Measurements from ENCODE around the gene MIDN. TPM values are rescaled to one million over a fixed set of nuclear protein-coding genes. Genes with fewer than 3 reads are reported as not detected.

The MIDN gene
- total RNA-seq, 3 donors from 2014 or later: 13.8 to 28.5 (median 22.4) TPM

GRCh38 chr19:1294688-1295087 lies 46.3 kb downstream of the MIDN start:
- intact Hi-C loops (cut with DNase I; ENCODE audit: low total_unique reads): no loop called here
- Histone ChIP-seq H3K9me3 (no peaks in the 10 kb centered on the region), H3K27me3 (peaks cover 33 to 70% of the 10 kb centered on the region in 2 donors), H3K27ac (no peak overlapping the region), H3K36me3 (no peaks in the 10 kb centered on the region), H3K4me3 (no peak overlapping the region), H3K4me1 (peaks cover 0 to 6% of the 10 kb centered on the region in 2 donors)
- TF ChIP-seq POLR2AphosphoS5 (IDR thresholded peaks at IDR 0.05) (no peak), POLR2A (IDR thresholded peaks at IDR 0.05) (no peak), CTCF (IDR thresholded peaks at IDR 0.05) (no peak)
- no peak for DNase-seq (ENCODE audit: low spot score in 2 of 2)

GRCh38 chr19:1295169-1296012 lies 47.0 kb downstream of the MIDN start:
- H3K4me3 ChIP-seq: peak overlapping the region in 2 of 3 donors; percentile 23 to 55
- no peak for TF ChIP-seq CTCF (IDR thresholded peaks at IDR 0.05)
- TF ChIP-seq POLR2A (IDR thresholded peaks at IDR 0.05): no peak
- no peak for TF ChIP-seq POLR2AphosphoS5 (IDR thresholded peaks at IDR 0.05)
- peaks cover 0 to 6% of the 10 kb centered on the region in 2 donors for H3K4me1 ChIP-seq
- no peak overlapping the region for H3K27ac ChIP-seq
- no peaks in the 10 kb centered on the region for H3K9me3 ChIP-seq
- H3K27me3 ChIP-seq: peaks cover 30 to 67% of the 10 kb centered on the region in 2 donors
- intact Hi-C loops (cut with DNase I; ENCODE audit: low total_unique reads): no loop called here
- H3K36me3 ChIP-seq: no peaks in the 10 kb centered on the region
- no peak for DNase-seq (ENCODE audit: low spot score in 2 of 2)

GRCh38 chr19:1296078-1296477 lies 47.7 kb downstream of the MIDN start:
- Histone ChIP-seq H3K9me3 (no peaks in the 10 kb centered on the region), H3K27ac (no peak overlapping the region), H3K4me1 (peaks cover 0 to 6% of the 10 kb centered on the region in 2 donors), H3K36me3 (no peaks in the 10 kb centered on the region), H3K27me3 (peaks cover 30 to 60% of the 10 kb centered on the region in 2 donors), H3K4me3 (peak overlapping the region in 1 of 3 donors; percentile 55)
- no peak for TF ChIP-seq POLR2A (IDR thresholded peaks at IDR 0.05)
- TF ChIP-seq POLR2AphosphoS5 (IDR thresholded peaks at IDR 0.05): no peak
- TF ChIP-seq CTCF (IDR thresholded peaks at IDR 0.05): no peak
- DNase-seq (ENCODE audit: low spot score in 2 of 2): no peak
- intact Hi-C loops (cut with DNase I; ENCODE audit: low total_unique reads): no loop called here

GRCh38 chr19:1296575-1297271 lies 48.3 kb downstream of the MIDN start:
- TF ChIP-seq CTCF (IDR thresholded peaks at IDR 0.05): no peak
- TF ChIP-seq POLR2AphosphoS5 (IDR thresholded peaks at IDR 0.05): no peak
- no peak for TF ChIP-seq POLR2A (IDR thresholded peaks at IDR 0.05)
- Histone ChIP-seq H3K36me3 (no peaks in the 10 kb centered on the region), H3K9me3 (no peaks in the 10 kb centered on the region), H3K27ac (no peak overlapping the region), H3K4me1 (peaks cover 0 to 6% of the 10 kb centered on the region in 2 donors), H3K27me3 (peaks cover 30 to 53% of the 10 kb centered on the region in 2 donors), H3K4me3 (no peak overlapping the region)
- intact Hi-C loops (cut with DNase I; ENCODE audit: low total_unique reads): no loop called here
- DNase-seq (ENCODE audit: low spot score in 2 of 2): no peak

- Histone ChIP-seq H3K9me3 (no peaks in the 10 kb centered on the region), H3K36me3 (no peaks in the 10 kb centered on the region), H3K27me3 (peaks cover 29 to 38% of the 10 kb centered on the region in 2 donors), H3K4me3 (no peak overlapping the region), H3K27ac (no peak overlapping the region), H3K4me1 (peaks cover 0 to 6% of the 10 kb centered on the region in 2 donors)
- TF ChIP-seq CTCF (IDR thresholded peaks at IDR 0.05) (no peak), POLR2A (IDR thresholded peaks at IDR 0.05) (no peak), POLR2AphosphoS5 (IDR thresholded peaks at IDR 0.05) (no peak)
- no peak for DNase-seq (ENCODE audit: low spot score in 2 of 2)
- intact Hi-C loops (cut with DNase I; ENCODE audit: low total_unique reads): no loop called here
Observed at GRCh38 chr19:1298235-1298634, 49.9 kb downstream of the MIDN start.

Data from breast epithelium (tissue), 4 donors.